GM19395 (cell line): ENCODE results near the gene MYO5B.
A peak's percentile ranks its signal among the peaks of the same experiment; 100 is the strongest.
"Not testable (repeated sequence)": the region's sequence is repeated elsewhere in the genome, so short reads cannot be mapped to it uniquely, and the experiment has no call there.

Source experiments
- ATAC-seq: cut with Tn5 transposase; IDR thresholded peaks from one replicate; pipeline ENCODE4 v1.9.1; 2021; ENCODE audit warnings: mild to moderate bottlenecking, moderate library complexity; ENCODE audit not compliant: unreplicated experiment

MYO5B gene

DNA sequence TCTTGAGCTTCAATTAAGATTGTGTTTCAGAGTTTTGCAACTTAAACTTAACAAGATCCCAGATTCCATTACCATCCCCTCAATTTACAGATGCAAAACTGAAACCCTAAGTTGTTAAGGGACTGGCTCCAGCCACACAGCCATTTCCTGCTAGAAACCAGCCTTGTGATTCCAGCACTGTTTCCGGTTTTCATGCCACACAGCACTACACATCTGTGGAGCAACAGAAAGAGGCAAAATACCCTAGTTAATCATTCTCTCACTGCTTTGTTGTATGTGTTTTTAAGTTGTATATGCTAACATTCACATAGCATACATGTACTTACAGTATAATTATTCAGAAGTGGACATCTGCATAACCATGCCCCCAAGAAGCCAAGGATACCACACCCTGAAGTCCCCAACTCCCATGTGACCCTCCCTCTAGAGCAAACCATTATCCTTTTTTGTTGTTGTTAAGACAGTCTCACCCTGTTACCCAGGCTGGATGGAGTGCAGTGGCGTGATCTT is 87.4 kb downstream of the MYO5B start:
- ATAC-seq = no peak

DNA sequence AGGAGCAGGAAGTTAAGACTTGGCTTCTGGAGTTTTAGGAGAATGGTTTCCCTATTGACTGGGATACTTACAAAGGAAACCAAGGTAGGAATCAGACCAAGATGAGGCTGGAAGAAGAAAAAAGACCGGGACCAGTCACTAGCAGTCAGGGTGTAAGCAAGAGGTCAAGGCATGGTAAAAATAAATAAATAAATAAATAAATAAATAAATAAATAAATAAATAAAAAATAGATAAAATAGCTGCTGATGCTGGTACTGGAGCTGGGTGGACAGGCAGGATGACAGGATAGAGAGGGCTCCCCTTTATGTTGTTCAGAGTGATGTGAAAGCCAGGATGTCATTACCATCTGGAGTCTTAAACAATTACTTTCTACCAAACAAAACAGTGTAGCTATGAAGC is 89.9 kb downstream of the MYO5B start:
- no peak for ATAC-seq

DNA sequence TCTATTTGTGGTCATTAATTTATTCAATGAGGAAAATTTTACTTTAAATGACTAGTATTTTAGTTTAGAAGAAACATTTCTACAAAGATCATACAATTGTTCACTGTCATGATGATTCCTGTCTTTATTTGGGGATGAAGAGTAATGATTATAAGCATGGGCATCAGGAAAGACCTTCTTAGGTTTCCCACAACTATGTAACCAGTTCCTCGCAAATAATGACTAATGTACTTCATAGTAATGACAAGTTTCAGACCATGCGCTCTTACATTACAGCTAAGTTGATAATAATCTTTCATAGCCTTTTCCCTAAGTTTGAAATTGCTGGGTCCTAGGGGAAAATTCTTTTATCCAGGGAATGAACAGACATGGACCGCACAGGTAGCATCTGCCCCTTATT is 90.5 kb downstream of the MYO5B start:
- no peak for ATAC-seq

GRCh38 chr18:50099725-50100407 is 95.1 kb downstream of the MYO5B start:
- peak; percentile 93 for ATAC-seq

DNA sequence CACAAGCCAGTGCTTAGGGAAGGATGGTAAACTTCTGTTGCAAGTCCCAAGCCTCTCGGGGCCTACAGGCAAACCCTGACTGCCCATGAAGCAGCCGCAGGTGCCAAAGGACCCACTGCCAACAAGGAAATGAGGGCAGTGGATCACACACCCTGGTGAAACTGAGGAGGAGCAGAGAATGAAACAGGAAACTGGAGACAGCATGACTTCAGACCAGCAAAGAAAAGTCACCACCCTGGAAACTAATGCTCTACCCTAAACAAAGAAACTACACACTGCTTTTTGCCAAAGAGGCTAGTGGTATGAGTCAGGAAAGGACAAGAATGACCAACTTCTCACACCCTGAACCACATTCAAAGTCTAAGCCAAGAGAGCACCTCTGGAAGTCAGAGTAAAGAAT is 97.2 kb downstream of the MYO5B start:
- no peak for ATAC-seq

DNA sequence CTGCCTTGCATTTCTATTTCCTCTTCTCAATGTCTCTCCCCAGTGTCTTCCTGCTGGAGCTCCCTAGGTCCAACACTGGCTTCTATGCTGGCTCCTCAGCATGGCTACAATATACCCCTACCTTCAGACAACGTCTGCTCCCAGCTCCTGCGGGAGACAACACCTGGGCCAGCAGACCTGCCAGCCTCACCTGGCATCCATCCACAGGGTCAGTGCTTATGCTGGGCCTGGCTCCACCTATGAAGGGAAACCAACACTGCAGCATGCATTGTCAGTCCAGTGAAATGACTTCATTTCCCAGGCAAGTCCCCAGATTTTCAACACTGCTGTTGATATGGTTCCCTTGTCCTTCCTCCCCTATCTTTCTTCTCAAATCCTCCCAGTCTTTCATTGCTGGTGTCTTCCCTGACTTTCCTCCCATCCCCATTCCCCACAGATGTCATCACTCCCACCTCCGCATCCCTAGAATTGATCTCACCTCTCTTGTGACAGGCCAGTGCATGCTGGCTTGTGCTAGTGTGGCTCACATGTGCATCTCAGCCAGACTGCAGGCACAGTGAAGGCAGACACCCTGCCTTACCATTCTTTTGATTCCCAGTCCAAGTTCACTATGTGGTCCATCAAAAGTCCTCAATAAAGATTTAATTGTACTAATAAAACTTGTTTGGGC is 98.0 kb downstream of the MYO5B start:
- ATAC-seq = no peak

DNA sequence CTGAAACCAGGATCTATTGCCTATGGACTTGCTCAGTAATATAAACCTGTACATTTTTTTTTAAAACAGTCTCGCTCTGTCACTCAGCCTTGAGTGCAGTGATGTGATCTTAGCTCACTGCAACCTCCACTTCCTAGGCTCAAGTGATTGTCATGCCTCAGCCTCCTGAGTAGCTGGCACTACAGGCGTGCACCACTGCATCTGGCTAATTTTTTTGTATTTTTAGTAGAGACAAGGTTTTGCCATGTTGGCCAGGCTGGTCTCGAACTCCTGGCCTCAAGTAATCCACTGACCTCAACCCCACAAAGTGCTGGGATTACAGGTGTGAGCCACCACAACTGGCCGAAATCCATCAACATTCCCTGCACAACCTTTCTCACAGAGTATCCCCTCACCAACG is 100.2 kb downstream of the MYO5B start:
- not testable (repeated sequence) for ATAC-seq

DNA sequence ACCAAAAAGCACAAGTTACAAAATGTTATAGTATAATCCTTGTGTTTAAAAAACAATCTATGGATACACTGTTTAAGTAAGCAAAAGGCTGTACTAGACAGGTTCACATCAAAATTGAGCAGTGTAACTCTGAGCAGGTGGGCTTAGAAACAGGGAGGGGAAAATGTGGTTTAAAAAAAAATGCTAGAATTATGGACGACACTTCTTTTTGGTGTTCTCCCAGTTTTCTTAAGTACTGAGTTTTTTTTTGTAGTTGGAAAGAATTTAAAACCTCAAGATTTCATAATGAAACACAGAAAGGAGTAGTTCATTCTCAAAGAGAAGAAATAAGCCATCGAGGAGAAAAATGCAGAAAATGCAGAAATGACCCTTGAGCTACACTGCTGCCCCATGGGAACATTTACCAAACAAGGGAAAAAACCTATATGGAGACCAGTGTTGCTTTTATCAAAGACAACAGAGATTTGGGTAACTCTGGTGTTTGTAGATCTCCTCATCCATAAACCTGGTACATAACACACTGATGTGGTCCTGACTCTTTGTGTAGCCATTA is 100.7 kb downstream of the MYO5B start:
- no peak for ATAC-seq

DNA sequence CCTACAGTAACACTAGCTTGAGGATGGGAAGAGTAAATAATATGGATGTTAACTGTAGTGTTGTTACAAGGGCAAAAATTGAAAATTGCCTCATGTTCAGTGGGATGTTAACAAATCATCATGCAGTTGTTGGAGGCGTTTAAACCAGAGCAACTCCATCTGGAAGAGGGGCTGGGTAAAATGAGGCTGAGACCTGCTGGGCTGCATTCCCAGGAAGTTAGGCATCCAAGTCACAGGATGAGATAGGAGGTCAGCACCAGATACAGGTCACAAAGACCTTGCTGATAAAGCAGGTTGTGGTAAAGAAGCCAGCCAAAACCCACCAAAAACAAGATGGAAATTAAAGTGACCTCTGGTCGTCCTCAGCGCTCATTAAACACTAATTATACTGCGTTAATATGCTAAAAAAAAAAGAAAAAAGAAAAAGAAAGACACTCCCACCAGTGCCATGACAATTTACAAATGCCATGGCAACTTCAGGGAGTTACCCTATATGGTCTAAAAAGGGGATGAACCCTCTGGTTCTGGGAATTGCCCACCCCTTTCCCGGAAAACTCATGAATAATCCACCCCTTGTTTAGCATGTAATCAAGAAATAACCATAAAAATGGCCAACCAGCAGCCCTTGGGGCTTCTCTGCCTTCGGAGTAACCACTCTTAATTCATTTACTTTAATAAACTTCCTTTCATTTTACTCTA is 101.4 kb downstream of the MYO5B start:
- ATAC-seq = no peak

DNA sequence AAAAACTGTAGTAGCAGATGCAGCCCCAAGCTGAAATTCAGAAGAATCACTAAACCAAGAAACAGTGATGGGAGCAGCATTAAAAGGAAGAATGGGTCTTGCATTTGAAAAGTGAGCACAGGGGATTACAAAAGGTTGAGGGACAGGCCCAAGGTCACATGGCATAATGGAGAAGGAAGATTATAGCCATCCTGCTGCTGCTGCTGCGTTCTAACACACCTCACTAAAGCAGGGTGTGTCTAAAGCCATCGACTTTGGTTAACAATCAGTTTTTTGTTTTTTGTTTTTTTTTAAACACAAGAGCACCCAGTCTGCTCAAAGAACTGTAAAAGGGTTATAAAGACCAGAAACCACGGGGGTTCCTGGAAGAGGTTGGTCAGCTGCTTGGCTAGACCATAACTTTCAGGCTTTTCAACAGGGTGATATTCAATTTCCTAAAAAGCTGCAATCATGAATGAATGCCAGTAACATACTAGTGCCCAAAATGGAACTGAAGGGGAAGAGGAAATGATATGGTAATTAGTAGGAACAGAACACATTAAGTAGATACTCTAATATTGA is 102.6 kb downstream of the MYO5B start:
- ATAC-seq = no peak

DNA sequence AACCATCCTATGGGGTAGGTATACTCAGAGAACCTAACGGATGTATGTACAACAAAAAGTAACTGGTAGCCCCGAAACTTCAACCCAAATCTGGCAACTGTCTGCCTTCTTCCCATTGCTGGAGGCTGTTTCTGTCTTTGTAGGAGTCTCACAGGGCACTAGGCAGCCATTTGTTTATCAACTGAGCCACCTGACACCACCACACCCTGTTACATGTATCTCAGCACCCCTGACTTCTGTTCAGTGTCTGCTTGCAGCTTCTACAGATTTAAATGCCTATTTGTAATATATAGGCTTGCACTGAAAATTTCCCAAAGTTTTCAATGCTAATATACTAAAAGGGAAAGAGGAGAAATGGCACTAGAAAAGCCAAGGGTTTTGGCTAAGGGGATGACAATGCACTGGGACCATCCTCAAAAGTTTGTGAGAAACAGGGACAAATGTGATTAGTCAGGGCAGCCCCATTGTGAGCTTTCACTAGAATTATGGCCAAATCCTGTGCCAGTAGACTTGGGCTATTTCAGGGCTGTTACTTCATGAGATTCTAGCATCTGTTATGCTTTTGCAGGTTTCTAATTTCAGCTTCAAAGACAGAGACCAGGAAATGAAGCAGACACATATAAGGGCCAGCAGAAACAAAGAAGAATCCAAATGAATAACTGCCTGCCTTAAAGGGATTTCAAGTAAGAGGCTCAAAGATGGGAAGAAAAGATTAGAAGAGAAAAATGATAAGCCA is 103.3 kb downstream of the MYO5B start:
- no peak for ATAC-seq

DNA sequence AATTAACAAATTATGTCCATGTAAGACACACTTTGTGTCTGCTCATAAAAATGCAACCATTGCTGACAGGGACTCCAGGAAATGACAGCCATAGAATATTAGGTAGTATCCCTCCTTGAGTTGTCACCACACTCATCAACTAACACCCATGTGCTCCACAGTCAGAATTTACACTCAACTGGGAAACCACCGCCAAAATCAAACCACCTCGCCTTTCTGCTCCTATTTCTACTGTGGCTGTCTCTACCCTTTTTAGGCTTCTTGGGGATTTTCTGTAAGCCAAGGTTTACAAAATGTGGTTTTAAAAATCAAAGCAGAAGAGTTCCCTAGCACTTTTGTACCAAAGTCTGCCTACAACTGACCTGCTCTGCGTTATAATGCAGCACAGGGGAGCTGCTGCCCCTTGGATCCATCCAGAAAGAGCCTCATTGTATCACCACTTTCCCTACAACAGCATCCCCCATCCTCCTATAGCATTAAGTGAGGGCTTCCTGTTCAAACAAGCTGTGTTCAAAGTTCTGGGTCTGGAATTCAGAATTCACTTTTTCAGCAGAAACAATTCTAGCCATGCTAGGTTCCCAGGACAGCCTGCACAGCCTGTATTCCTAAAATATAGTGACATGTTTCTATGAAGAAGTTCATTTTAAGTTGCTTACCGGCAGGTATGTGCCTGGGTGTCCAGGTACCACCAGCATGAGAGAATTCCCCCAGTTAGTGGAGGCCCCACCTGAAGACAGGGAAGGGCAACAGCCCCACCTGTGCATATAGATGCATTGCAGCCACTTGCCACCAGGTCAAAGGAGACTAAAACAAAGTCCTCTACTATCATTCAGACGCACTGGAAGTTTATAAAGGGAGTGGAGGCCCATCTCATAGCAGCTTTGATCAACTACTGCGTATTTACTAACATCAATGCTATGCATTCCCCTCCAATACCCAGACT is 104.3 kb downstream of the MYO5B start:
- ATAC-seq = no peak

- no peak for ATAC-seq
These were observed 105.2 kb downstream of the MYO5B start for GRCh38 chr18:50089702-50090101.

DNA sequence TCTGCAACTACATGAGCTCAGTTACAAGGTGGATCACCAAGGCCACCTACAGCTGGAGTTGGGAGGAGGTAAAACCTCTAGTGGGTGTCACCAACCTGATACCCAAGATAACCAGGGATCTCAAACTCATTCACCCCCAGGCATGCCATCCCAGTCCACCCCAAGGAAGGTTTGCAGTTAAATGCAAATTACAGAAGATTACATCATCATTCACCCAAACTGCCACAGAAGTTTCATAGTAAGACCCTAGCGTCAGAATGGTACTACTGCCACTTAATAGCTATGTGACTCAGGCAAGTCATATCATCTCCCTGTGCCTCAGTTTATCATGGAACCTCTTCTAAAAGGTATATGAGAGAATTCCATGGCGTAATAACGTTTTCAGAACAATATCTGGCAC is 111.2 kb downstream of the MYO5B start:
- no peak for ATAC-seq

DNA sequence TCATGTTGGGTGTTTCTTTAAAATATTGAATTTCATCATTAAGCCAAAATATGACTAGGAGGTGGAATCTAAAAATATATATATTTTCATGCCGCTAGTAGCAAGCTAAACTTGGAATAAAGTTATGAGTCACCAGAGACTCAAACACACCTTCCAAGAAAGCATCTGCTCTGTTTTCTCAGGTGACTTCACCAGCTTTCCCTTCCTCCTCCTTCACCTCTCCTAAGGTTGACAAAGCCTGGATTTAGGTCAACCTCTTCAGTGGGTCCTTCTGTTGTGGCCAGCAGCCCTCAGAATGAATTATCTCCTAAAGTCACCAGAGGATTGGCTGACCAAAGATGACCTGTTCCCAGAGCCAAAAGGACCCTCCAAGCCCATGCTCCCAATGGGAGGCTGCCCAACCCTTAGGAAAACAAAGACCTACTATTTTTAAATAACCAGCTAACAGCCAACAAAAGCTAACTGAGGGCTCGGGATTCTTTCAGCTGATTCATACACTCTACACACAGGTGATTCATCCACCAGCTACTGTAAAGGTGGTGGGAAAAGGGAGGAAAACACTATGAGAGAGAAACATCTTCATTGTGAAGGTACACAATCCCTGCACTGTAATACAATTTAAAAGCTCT is 113.9 kb downstream of the MYO5B start:
- no peak for ATAC-seq

GRCh38 chr18:50080316-50080715 is 114.6 kb downstream of the MYO5B start:
- no peak for ATAC-seq

DNA sequence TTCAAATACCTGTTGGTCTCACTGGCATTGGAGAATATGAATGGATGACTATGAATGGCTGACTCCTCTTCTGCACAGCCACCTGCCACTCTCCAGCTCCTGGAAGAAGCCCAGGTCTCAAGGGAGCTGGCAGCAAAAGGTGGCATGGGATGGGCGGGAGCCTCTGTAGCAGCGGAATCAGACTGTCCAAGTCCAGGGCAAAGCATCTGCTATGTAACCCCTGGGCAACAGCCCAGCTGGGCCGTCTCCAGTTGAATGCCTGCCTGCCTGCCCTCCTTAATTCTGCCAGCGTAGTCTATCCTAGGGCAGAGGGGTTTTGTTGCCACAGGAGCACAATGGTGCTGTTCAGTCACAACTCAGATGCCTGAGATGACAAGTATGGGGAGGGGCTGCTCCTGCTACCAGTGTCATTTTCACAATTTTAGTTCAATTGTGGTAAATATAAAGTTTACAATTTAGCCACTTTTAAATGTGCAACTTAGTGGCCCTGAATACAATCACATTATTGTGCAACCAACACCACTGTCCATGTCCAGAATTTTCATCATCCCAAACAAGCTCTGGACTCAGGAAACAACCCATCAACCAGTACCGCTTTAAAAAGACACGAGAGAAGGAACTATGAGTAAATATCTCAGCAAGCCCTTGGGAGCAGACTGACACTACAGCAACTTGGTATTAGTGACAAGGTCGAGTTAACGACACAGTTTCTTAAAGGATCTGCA is 115.2 kb downstream of the MYO5B start:
- no peak for ATAC-seq

- no peak for ATAC-seq
These were observed 118.7 kb downstream of the MYO5B start for GRCh38 chr18:50076277-50076676.
